HepG2 (cell line): ENCODE data around the gene ZNF234. TPM values are rescaled to one million over a fixed set of nuclear protein-coding genes. Genes with fewer than 3 reads are reported as not detected.

Experiments
- ADNP ChIP-seq: sonication (generic); formaldehyde crosslinking; IDR thresholded peaks from 2 replicates; pipeline ENCODE4 v1.4.0; 2020; ENCODE audit warnings: missing genetic modification reagents
- CBFB ChIP-seq: sonication (generic); formaldehyde crosslinking; IDR thresholded peaks from 2 replicates; pipeline ENCODE4 v1.4.0; 2020; ENCODE audit warnings: missing genetic modification reagents
- KAT7 ChIP-seq: IDR thresholded peaks from 2 replicates; pipeline ENCODE4 v1.6.1; 2018; ENCODE audit warnings: borderline replicate concordance, missing compliant biosample characterization
- KLF6 ChIP-seq: IDR thresholded peaks from 2 replicates; pipeline ENCODE4 v1.8.0; 2016; ENCODE audit warnings: missing biosample characterization, missing genetic modification reagents
- KMT2A ChIP-seq: sonication (generic); formaldehyde crosslinking; IDR thresholded peaks from 2 replicates; pipeline ENCODE4 v1.4.0; 2020; ENCODE audit warnings: missing genetic modification reagents
- NKX3-1 ChIP-seq: sonication (generic); formaldehyde crosslinking; IDR thresholded peaks from 2 replicates; pipeline ENCODE4 v1.5.0; 2020; ENCODE audit warnings: missing genetic modification reagents
- ZKSCAN5 ChIP-seq: sonication (generic); formaldehyde crosslinking; IDR thresholded peaks from 2 replicates; pipeline ENCODE4 v1.5.1; 2020; ENCODE audit warnings: mild to moderate bottlenecking, missing genetic modification reagents
- ZNF777 ChIP-seq: sonication (generic); formaldehyde crosslinking; IDR thresholded peaks from 2 replicates; pipeline ENCODE4 v1.4.0; 2020; ENCODE audit warnings: missing genetic modification reagents
- ZNF891 ChIP-seq: sonication (generic); formaldehyde crosslinking; IDR thresholded peaks from 2 replicates; pipeline ENCODE4 v1.5.0; 2020; ENCODE audit warnings: mild to moderate bottlenecking, missing genetic modification reagents
- polyA plus RNA-seq, 8 experiments: library from polyadenylated mRNA; depleted of rRNA in 3 of 8; stranded (reverse) in 7 of 8; unstranded in 1 of 8; fragments of >200 nt; fragmentation: Illumina TruSeq in 4 of 8; extraction: Trizol in 4 of 8; gene quantifications; 2 replicates each; pipeline versions ENCODE4 v1.2.1 to v1.2.3, GENCODE V29; 2011 to 2016; ENCODE audit warnings: low read depth in 4 of 8, missing spikeins in 1 of 8, mixed read lengths in 1 of 8; ENCODE audit not compliant: insufficient read depth in 1 of 8
- total RNA-seq, 5 experiments: library from RNA; depleted of rRNA; stranded (reverse); fragments of >200 nt; fragmentation: Illumina TruSeq; extraction: Trizol; gene quantifications; 2 replicates each; pipeline ENCODE4 v1.2.3, GENCODE V29; 2016; ENCODE audit warnings: low read depth in 1 of 5
- TF ChIP-seq, protein P1 (sequence below): sonication (generic); formaldehyde crosslinking; IDR thresholded peaks from 2 replicates; pipeline ENCODE4 v1.4.0; 2020; ENCODE audit warnings: missing genetic modification reagents
- TF ChIP-seq, protein P2 (sequence below): IDR thresholded peaks from 2 replicates; pipeline ENCODE4 v1.4.0; 2020; ENCODE audit warnings: mild to moderate bottlenecking, missing genetic modification reagents
- TF ChIP-seq, protein P3 (sequence below): sonication (generic); formaldehyde crosslinking; conservative IDR thresholded peaks from 2 replicates; pipeline ENCODE4 v1.4.0; 2020; ENCODE audit warnings: missing genetic modification reagents
- TF ChIP-seq, protein P4 (sequence below): IDR thresholded peaks from 2 replicates; pipeline ENCODE4 v1.6.1; 2016; ENCODE audit warnings: low read depth, missing genetic modification reagents, missing compliant biosample characterization
- TF ChIP-seq, protein P5 (sequence below): sonication (generic); formaldehyde crosslinking; IDR thresholded peaks from 2 replicates; pipeline ENCODE4 v1.4.0; 2020; ENCODE audit warnings: mild to moderate bottlenecking, missing genetic modification reagents

The ZNF234 gene
- total and polyA plus RNA-seq, 2 of the 13 experiments (the other 11 are each of a cell fraction or from before 2014, with no cell fraction given) = 3.5 to 11.2 TPM

DNA sequence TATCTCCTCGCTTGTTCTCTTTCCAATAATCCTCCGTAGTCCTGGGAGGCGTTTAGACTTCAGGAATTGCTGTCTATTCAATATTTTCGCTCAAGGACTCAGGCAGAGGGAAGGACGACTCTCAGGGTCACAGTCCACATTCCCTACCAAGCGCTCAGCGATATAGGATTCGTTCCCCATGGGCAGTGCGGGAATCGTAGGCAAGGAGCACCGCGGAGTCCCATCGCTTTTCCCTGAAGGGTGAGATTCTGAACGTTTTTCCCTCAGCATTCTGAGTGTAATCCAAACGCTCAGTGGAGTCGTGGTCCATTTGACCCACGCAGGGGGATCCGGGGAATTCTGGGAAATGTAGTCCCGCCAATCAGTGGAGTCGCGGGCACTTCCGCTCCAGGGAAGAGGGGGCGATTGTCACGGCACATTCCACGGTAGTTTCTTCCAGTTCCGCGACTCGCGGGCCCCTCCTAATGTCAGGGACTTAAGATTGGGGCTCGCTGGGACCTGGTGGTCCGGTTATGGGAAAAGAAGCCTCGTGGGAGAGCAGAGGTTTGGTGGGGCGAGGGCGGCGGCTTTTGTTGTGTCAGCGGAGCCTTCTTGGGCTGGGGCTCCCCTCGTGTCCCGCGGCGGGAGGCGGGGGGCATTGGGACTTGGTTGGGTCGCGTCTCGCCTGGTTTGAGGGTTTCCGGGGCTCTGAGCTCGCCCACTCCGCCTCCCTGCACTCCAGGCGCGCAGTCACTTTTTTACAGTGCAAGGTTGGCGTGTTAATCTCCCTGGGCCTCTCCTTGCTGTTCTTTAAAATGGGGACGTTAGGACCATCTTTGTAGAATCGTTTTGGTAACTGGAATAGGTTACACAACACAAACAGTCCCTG, at the start of gene ZNF234 (continued):
- TF ChIP-seq, protein P1, sequence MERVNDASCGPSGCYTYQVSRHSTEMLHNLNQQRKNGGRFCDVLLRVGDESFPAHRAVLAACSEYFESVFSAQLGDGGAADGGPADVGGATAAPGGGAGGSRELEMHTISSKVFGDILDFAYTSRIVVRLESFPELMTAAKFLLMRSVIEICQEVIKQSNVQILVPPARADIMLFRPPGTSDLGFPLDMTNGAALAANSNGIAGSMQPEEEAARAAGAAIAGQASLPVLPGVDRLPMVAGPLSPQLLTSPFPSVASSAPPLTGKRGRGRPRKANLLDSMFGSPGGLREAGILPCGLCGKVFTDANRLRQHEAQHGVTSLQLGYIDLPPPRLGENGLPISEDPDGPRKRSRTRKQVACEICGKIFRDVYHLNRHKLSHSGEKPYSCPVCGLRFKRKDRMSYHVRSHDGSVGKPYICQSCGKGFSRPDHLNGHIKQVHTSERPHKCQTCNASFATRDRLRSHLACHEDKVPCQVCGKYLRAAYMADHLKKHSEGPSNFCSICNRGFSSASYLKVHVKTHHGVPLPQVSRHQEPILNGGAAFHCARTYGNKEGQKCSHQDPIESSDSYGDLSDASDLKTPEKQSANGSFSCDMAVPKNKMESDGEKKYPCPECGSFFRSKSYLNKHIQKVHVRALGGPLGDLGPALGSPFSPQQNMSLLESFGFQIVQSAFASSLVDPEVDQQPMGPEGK (CRISPR knock-in tag) = peak; percentile 62
- TF ChIP-seq KLF6 (CRISPR knock-in tag) (no peak), ZKSCAN5 (no peak), ZNF891 (CRISPR knock-in tag) (peak; percentile 46; the same call in 1 of the 2 replicates), ADNP (CRISPR knock-in tag) (peak; percentile 82), CBFB (CRISPR knock-in tag) (no peak; the same call in 1 of the 2 replicates), KMT2A (CRISPR knock-in tag) (peak; percentile 77; the same call in 1 of the 2 replicates), KAT7 (peak; percentile 59; the same call in 1 of the 2 replicates), NKX3-1 (no peak), ZNF777 (CRISPR knock-in tag) (peak; percentile 48; the same call in 1 of the 2 replicates)
- TF ChIP-seq, protein P2, sequence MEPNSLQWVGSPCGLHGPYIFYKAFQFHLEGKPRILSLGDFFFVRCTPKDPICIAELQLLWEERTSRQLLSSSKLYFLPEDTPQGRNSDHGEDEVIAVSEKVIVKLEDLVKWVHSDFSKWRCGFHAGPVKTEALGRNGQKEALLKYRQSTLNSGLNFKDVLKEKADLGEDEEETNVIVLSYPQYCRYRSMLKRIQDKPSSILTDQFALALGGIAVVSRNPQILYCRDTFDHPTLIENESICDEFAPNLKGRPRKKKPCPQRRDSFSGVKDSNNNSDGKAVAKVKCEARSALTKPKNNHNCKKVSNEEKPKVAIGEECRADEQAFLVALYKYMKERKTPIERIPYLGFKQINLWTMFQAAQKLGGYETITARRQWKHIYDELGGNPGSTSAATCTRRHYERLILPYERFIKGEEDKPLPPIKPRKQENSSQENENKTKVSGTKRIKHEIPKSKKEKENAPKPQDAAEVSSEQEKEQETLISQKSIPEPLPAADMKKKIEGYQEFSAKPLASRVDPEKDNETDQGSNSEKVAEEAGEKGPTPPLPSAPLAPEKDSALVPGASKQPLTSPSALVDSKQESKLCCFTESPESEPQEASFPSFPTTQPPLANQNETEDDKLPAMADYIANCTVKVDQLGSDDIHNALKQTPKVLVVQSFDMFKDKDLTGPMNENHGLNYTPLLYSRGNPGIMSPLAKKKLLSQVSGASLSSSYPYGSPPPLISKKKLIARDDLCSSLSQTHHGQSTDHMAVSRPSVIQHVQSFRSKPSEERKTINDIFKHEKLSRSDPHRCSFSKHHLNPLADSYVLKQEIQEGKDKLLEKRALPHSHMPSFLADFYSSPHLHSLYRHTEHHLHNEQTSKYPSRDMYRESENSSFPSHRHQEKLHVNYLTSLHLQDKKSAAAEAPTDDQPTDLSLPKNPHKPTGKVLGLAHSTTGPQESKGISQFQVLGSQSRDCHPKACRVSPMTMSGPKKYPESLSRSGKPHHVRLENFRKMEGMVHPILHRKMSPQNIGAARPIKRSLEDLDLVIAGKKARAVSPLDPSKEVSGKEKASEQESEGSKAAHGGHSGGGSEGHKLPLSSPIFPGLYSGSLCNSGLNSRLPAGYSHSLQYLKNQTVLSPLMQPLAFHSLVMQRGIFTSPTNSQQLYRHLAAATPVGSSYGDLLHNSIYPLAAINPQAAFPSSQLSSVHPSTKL (CRISPR knock-in tag) = peak; percentile 55
- TF ChIP-seq, protein P3, sequence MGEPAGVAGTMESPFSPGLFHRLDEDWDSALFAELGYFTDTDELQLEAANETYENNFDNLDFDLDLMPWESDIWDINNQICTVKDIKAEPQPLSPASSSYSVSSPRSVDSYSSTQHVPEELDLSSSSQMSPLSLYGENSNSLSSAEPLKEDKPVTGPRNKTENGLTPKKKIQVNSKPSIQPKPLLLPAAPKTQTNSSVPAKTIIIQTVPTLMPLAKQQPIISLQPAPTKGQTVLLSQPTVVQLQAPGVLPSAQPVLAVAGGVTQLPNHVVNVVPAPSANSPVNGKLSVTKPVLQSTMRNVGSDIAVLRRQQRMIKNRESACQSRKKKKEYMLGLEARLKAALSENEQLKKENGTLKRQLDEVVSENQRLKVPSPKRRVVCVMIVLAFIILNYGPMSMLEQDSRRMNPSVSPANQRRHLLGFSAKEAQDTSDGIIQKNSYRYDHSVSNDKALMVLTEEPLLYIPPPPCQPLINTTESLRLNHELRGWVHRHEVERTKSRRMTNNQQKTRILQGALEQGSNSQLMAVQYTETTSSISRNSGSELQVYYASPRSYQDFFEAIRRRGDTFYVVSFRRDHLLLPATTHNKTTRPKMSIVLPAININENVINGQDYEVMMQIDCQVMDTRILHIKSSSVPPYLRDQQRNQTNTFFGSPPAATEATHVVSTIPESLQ = no peak
- TF ChIP-seq, protein P4, sequence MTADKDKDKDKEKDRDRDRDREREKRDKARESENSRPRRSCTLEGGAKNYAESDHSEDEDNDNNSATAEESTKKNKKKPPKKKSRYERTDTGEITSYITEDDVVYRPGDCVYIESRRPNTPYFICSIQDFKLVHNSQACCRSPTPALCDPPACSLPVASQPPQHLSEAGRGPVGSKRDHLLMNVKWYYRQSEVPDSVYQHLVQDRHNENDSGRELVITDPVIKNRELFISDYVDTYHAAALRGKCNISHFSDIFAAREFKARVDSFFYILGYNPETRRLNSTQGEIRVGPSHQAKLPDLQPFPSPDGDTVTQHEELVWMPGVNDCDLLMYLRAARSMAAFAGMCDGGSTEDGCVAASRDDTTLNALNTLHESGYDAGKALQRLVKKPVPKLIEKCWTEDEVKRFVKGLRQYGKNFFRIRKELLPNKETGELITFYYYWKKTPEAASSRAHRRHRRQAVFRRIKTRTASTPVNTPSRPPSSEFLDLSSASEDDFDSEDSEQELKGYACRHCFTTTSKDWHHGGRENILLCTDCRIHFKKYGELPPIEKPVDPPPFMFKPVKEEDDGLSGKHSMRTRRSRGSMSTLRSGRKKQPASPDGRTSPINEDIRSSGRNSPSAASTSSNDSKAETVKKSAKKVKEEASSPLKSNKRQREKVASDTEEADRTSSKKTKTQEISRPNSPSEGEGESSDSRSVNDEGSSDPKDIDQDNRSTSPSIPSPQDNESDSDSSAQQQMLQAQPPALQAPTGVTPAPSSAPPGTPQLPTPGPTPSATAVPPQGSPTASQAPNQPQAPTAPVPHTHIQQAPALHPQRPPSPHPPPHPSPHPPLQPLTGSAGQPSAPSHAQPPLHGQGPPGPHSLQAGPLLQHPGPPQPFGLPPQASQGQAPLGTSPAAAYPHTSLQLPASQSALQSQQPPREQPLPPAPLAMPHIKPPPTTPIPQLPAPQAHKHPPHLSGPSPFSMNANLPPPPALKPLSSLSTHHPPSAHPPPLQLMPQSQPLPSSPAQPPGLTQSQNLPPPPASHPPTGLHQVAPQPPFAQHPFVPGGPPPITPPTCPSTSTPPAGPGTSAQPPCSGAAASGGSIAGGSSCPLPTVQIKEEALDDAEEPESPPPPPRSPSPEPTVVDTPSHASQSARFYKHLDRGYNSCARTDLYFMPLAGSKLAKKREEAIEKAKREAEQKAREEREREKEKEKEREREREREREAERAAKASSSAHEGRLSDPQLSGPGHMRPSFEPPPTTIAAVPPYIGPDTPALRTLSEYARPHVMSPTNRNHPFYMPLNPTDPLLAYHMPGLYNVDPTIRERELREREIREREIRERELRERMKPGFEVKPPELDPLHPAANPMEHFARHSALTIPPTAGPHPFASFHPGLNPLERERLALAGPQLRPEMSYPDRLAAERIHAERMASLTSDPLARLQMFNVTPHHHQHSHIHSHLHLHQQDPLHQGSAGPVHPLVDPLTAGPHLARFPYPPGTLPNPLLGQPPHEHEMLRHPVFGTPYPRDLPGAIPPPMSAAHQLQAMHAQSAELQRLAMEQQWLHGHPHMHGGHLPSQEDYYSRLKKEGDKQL (CRISPR knock-in tag) = no peak
- TF ChIP-seq, protein P5, sequence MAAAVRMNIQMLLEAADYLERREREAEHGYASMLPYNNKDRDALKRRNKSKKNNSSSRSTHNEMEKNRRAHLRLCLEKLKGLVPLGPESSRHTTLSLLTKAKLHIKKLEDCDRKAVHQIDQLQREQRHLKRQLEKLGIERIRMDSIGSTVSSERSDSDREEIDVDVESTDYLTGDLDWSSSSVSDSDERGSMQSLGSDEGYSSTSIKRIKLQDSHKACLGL = no peak
